Fibroblast of skin of abdomen (primary cell): Measurements from ENCODE around the gene IL1B. TPM values are rescaled to one million over a fixed set of nuclear protein-coding genes. Genes with fewer than 3 reads are reported as not detected.
"Not testable (repeated sequence)": the region's sequence is repeated elsewhere in the genome, so short reads cannot be mapped to it uniquely, and the experiment has no call there.

Source experiments
- DNase-seq: peaks from one replicate; pipeline ENCODE4 v3.0.0-alpha.2; 2013
- polyA plus RNA-seq, 2 experiments: library from polyadenylated mRNA; unstranded; fragments of 120-200 nt; gene quantifications; one replicate each; pipeline ENCODE4 v1.2.1, GENCODE V29; 2013; ENCODE audit not compliant: insufficient read length in 2 of 2

The IL1B gene
- 5.8 TPM for polyA plus RNA-seq (2013, experiment 1 of 2; ENCODE audit: insufficient read length)
- polyA plus RNA-seq (2013, experiment 2 of 2; ENCODE audit: insufficient read length): 6.0 TPM

- peak; percentile 76 for DNase-seq
Observed at GRCh38 chr2:112836695-112837117, at the start of gene IL1B. IL1B (minus strand) TSS chr2:112836779; CDS start chr2:112836229, 550 bp downstream.

- DNase-seq: no peak
Observed at GRCh38 chr2:112886291-112886690, 49.7 kb upstream of the IL1B start.

- peak; percentile 35 for DNase-seq
Observed at GRCh38 chr2:112885506-112885902, 48.9 kb upstream of the IL1B start.

- no peak for DNase-seq
Observed at GRCh38 chr2:112884869-112885505, 48.4 kb upstream of the IL1B start.

GRCh38 chr2:112883669-112884068, 47.1 kb upstream of the IL1B start:
- no peak for DNase-seq

DNA sequence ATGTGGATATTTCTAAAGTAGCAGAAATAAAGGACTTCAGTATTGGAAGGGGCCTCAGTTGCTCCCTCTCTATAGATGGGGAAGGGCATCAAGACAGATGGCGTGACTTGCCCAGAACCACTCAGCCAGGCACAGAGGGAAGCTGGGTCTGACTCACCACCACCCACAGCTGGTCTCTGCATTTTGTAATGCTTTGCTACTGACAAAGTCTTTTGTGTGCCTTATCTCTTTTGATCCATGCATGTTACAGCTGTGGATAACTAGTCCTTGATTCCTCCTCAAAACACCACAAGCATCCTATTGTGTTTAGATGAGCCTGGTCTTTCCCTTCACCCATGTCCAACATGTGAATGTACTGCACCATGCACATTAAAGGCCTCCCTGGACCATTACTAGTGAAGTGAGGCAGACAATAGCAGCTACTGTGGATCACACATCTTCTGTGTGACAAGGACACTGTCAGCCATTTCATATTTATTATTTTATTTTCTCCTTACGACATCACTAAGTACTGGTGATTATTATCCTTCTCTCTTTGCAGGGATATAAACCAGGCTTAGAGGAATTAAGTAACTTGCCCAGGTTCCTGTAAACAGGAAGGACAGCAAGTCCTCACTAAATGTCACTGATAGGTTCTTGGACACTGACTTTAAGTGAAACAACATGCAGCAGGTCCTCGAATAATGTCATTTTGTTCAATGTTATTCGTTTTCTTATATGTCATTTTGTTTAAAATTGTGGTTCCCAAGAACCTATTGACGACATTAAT, 44.8 kb upstream of the IL1B start:
- peak; percentile 72 for DNase-seq

DNA sequence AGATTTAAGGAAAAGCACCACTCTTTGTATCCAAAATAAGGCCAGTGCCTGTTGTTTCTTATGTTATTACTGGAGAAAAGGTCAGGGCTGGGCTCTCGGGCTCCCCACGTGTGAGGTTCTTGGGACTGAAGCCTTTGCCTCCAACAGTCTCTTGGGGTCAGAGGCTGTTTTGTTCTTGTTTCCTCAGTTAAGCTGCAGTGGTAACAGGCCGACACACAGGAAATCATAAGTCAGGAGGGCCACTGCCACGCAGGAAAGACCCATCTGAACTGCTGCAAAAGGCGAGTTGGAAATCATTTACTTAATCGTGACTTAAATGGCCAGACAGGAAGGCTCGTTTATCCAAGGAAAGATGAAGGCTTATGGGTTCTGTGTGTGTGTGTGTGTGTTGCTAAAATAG, 44.1 kb upstream of the IL1B start:
- DNase-seq: no peak

GRCh38 chr2:112880091-112880531, 43.5 kb upstream of the IL1B start:
- peak; percentile 42 for DNase-seq

- DNase-seq: no peak
Observed at GRCh38 chr2:112879491-112880041, 43.0 kb upstream of the IL1B start.

DNA sequence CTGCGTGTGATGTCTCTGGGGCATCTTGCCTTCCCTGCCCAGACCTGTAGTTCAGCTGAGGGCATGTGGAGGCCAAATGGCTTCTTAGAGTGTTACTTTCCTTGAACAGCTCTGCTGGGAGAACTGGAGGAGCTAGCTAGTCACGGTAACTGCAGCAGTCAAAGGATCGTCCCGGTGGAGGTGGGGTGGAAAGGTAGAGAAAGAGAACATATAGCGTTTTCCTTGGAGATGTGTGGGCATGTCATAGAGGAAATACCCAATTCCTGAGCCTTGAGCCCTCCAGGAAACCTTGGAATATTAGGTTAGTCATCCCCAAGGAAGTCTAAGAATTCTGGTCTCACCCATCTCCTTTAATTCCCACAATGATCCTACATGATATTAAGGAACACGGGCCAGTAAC, 40.8 kb upstream of the IL1B start:
- DNase-seq: peak; percentile 48

DNA sequence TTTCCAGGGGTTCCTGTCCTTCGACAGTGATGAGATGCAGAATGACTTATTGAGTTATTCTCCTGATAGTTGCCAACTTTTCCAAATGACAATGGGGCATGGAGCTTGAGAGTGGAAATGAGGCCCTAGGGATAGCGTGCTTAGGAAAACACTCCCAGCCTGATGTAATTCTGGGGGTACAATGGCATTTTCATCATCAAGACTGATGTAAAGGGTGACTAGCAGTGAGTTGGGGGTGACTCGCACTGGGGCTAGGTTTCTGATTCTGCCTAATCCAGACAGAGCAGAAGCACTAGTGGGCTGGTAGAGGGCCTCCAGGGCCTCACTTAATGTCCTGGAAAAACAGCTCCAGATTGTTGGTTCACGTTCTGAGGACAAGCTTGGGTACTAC, 40.4 kb upstream of the IL1B start:
- DNase-seq: peak; percentile 11

GRCh38 chr2:112876257-112876970, 39.8 kb upstream of the IL1B start:
- no peak for DNase-seq

DNA sequence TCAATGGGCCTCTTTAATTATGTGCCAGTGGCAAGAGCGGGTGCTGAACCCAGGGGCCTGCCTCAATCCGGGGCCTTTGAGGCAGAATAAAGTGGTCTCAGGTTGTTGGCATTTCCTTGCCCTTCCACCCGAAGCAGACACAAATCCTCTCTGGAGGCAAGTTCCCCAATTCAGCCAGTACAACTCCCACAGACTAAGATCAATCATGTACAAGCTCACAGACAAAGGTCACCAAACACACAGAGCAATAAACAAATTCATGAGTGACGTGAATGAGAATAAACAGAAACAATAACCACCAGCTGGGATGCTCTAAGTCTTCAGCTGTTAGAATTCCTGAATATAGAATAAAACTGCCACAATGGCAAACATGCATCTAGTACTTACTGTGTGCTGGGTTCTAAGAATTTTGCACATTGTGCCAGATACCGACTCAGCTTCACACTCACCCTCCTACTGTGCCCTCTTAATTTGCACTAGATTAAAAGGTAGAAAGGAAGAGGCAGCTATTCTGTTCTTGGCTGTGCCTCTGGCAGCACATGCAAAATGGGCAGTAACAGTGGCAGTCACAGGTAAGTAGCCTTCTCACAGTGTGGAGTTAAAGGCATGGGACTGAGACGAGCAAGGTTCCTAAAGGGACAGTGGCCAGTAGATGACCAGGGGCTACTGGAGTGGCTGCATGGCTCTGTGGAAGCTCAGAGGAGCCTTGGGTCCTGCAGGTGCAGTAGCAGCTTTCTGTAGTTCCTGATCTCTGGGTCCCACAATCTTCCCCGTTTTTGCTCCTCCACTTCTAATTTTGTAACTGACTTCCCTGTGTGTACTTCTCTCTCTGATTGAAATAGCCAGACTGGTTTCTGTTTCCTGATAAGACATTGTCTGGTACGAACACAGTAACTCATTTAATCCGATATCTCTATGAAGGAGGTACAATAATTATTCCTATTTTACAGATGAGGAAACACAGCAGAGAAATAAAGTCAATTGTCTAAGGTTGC, 34.6 kb upstream of the IL1B start:
- DNase-seq: no peak

- DNase-seq: peak; percentile 84
Observed at GRCh38 chr2:112869258-112869842, 32.8 kb upstream of the IL1B start.

DNA sequence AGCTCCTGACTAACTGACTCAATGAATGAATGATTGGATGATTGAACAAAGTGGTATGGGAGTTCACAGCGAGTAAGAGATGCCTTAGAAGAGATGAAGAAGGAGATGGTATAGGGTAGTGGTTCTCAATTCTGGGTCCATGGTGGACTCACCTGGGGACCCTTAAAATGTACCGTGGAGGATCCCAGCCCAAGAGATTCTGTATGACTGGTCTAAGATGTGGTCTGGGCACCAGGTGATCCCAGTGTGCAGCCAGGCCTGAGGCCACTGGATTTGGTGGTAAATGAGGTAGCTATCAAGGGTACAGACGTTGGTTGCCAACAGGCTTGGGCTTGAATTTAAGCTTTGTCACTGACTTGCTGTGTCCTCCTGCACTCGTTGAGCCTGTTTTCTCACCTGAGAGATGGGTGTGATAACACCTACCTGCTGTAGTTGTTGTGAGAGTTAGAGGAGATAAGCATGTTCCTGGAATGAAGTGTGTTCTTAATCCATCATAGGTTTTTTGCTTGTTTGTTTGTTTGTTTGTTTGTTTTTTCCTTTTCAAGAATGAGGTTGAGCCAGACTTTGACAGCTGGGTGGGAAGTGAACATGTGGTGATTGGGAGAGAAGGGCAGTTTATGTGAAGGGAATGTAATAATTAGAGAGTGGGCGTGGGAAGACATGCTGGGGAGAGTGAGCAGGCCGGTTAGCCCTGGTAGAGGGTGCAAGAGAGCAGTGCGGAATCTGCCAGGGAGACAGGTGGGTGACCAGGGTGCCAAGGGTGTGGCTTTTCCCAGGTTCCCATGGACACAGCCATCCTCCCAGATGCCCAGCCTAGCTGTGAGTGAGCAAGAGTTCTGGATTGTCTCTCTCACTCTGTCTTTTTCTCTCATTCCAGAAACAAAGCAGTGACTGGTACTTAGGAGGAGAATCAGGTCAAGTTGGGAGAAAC, 31.4 kb upstream of the IL1B start:
- no peak for DNase-seq

GRCh38 chr2:112866128-112866835, 29.7 kb upstream of the IL1B start:
- DNase-seq: no peak

DNA sequence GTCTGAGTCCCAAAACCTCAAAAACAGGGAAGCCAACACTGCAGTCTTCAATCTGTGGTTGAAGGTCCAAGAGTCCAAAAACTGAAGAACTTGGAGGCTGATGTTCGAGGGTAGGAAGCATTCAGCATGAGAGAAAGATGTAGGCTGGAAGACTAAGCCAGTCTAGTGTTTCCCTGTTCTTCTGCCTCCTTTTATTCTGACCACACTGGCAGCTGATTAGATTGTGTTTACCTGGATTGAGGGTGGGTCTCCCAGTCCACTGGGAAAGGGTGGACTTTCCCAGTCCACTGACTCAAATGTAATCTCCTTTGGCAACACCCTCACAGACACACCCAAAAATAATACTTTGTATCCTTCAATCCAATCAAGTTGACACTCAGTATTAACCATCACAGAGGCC, 27.5 kb upstream of the IL1B start:
- DNase-seq: no peak

- DNase-seq: not testable (repeated sequence)
Observed at GRCh38 chr2:112859406-112860183, 23.0 kb upstream of the IL1B start.

GRCh38 chr2:112850588-112850987, 14.0 kb upstream of the IL1B start:
- DNase-seq: no peak
